H1 (cell line): ENCODE data around the gene PDE4B. TPM values are rescaled to one million over a fixed set of nuclear protein-coding genes. Genes with fewer than 3 reads are reported as not detected.

Experiments used
- CTCF ChIA-PET: fragments of 300-600 bp; sonication (Branson Sonifier 250); formaldehyde crosslinking; loops from one replicate; lab custom pipeline; 2021; ENCODE audit not compliant: partially characterized antibody; lab: Charles Lee
- POLR2A ChIA-PET: fragments of 300-600 bp; sonication (Branson Sonifier 250); formaldehyde crosslinking; loops from one replicate; lab custom pipeline; 2021; ENCODE audit warnings: inconsistent platforms; ENCODE audit not compliant: partially characterized antibody; lab: Charles Lee
- DNase-seq, 2 experiments: peaks; one replicate each; pipeline versions ENCODE4 v3.0.0 to v3.0.0-alpha.2; 2010 to 2022; ENCODE audit warnings: low spot score in 2 of 2, low read depth in 1 of 2, mixed read lengths in 1 of 2
- FAIRE-seq: peaks from 2 replicates; lab custom pipeline; 2011; peaks lifted over from hg19 to GRCh38; lab: Jason Lieb, UNC
- H2AFZ ChIP-seq: 2 replicates; pipeline ENCODE4 v1.8.1; 2012; ENCODE audit warnings: low read length, inconsistent platforms
- H2AK5ac ChIP-seq: 2 replicates; pipeline ENCODE4 v1.6.1; 2013; ENCODE audit warnings: low read depth, low read length
- H2BK120ac ChIP-seq: replicated peaks from 2 replicates; pipeline ENCODE3; 2013; ENCODE audit warnings: low read depth, low read length, inconsistent platforms
- H2BK12ac ChIP-seq: 2 replicates; pipeline ENCODE4 v1.6.1; 2013; ENCODE audit warnings: low read depth, low read length
- H2BK15ac ChIP-seq: 2 replicates; pipeline ENCODE4 v1.6.1; 2013; ENCODE audit warnings: low read length
- H2BK20ac ChIP-seq: 2 replicates; pipeline ENCODE4 v1.6.1; 2013; ENCODE audit warnings: low read length
- H2BK5ac ChIP-seq: 2 replicates; pipeline ENCODE4 v1.6.1; 2013; ENCODE audit warnings: low read depth, low read length
- H3K14ac ChIP-seq: 2 replicates; pipeline ENCODE4 v1.6.1; 2013; ENCODE audit warnings: inconsistent platforms; ENCODE audit not compliant: insufficient read length
- H3K18ac ChIP-seq: 2 replicates; pipeline ENCODE4 v1.6.1; 2013; ENCODE audit warnings: low read length; ENCODE audit errors: extremely low read depth
- H3K23ac ChIP-seq: 2 replicates; pipeline ENCODE4 v1.6.1; 2013; ENCODE audit warnings: inconsistent platforms; ENCODE audit not compliant: insufficient read length
- H3K23me2 ChIP-seq: 2 replicates; pipeline ENCODE4 v1.6.1; 2013; ENCODE audit warnings: low read depth, low read length
- H3K27ac ChIP-seq: 2 replicates; pipeline ENCODE4 v1.6.1; 2011; ENCODE audit warnings: low read depth, low read length, inconsistent platforms
- H3K27me3 ChIP-seq, 4 experiments: replicated peaks in 1 of 4; 1 replicate in 1 of 4; 2 replicates in 3 of 4; pipeline versions ENCODE4 v1.6.1 to v1.8.1; 2011 to 2013; ENCODE audit warnings: low read length in 3 of 4, mild to moderate bottlenecking in 3 of 4, inconsistent platforms in 2 of 4, mixed read lengths in 2 of 4, moderate library complexity in 1 of 4; ENCODE audit not compliant: control insufficient read depth in 3 of 4, insufficient read depth in 3 of 4; ENCODE audit errors: extremely low read depth in 1 of 4
- H3K36me3 ChIP-seq, 4 experiments: 2 replicates each; pipeline versions ENCODE4 v1.6.1 to v1.8.1; 2011 to 2013; ENCODE audit warnings: mild to moderate bottlenecking in 4 of 4, low read length in 3 of 4, moderate library complexity in 2 of 4, control low read depth in 1 of 4, inconsistent platforms in 1 of 4; ENCODE audit not compliant: insufficient read depth in 4 of 4, control insufficient read depth in 2 of 4
- H3K4ac ChIP-seq: replicated peaks from 2 replicates; pipeline ENCODE3; 2013; ENCODE audit warnings: low read length, low read depth, mixed read lengths, inconsistent platforms; ENCODE audit not compliant: insufficient read length
- H3K4me1 ChIP-seq, 4 experiments: replicated peaks in 1 of 4; 1 replicate in 1 of 4; 2 replicates in 3 of 4; pipeline versions ENCODE4 v1.6.1 to v1.8.1; 2011 to 2013; ENCODE audit warnings: low read length in 3 of 4, inconsistent platforms in 2 of 4, mixed read lengths in 1 of 4; ENCODE audit not compliant: insufficient read depth in 4 of 4, control insufficient read depth in 3 of 4
- H3K4me2 ChIP-seq, 2 experiments: 2 replicates each; pipeline versions ENCODE4 v1.6.1 to v1.8.1; 2011 to 2013; ENCODE audit warnings: low read depth in 2 of 2, low read length in 2 of 2, control low read depth in 1 of 2, inconsistent platforms in 1 of 2, mild to moderate bottlenecking in 1 of 2; ENCODE audit not compliant: insufficient read depth in 1 of 2
- H3K4me3 ChIP-seq, 4 experiments: fragments of 200-600, 300-600 bp in 1 of 4; sonication (generic), shearing (Covaris generic), sonication (Bioruptor Twin) in 1 of 4; 2 replicates each; pipeline versions ENCODE4 v1.5.1 to v1.8.1; 2011 to 2016; ENCODE audit warnings: low read length in 4 of 4, low read depth in 3 of 4, control low read depth in 2 of 4, inconsistent platforms in 2 of 4, mild to moderate bottlenecking in 2 of 4, mixed read lengths in 1 of 4, moderate library complexity in 1 of 4; ENCODE audit not compliant: insufficient read depth in 2 of 4; ENCODE audit errors: extremely low read depth in 1 of 4
- H3K56ac ChIP-seq: replicated peaks from 2 replicates; pipeline ENCODE3; 2013; ENCODE audit warnings: low read depth, mild to moderate bottlenecking, mixed read lengths, low read length, inconsistent platforms; ENCODE audit not compliant: insufficient read length
- H3K79me1 ChIP-seq: 2 replicates; pipeline ENCODE4 v1.6.1; 2013; ENCODE audit warnings: low read depth, low read length, control low read depth
- H3K79me2 ChIP-seq, 2 experiments: 2 replicates each; pipeline versions ENCODE4 v1.6.1 to v1.8.1; 2012 to 2013; ENCODE audit warnings: low read length in 2 of 2, mild to moderate bottlenecking in 2 of 2, inconsistent platforms in 1 of 2; ENCODE audit not compliant: insufficient read depth in 2 of 2, control insufficient read depth in 1 of 2
- H3K9ac ChIP-seq, 4 experiments: replicated peaks in 1 of 4; 1 replicate in 1 of 4; 2 replicates in 3 of 4; pipeline versions ENCODE4 v1.6.1 to v1.8.1; 2011 to 2013; ENCODE audit warnings: low read depth in 3 of 4, low read length in 3 of 4, control low read depth in 2 of 4, mild to moderate bottlenecking in 2 of 4, moderate library complexity in 2 of 4, inconsistent platforms in 1 of 4; ENCODE audit errors: extremely low read depth in 1 of 4
- H3K9me3 ChIP-seq, 2 experiments: 2 replicates each; pipeline versions ENCODE4 v1.6.1 to v1.8.1; 2012 to 2013; ENCODE audit warnings: mild to moderate bottlenecking in 2 of 2, moderate library complexity in 2 of 2, control low read depth in 1 of 2, inconsistent platforms in 1 of 2, low read depth in 1 of 2, low read length in 1 of 2, mixed read lengths in 1 of 2; ENCODE audit not compliant: insufficient read depth in 2 of 2
- H4K20me1 ChIP-seq, 2 experiments: replicated peaks in 1 of 2; 2 replicates each; pipeline versions ENCODE3 to v1.8.1; 2011 to 2013; ENCODE audit warnings: inconsistent platforms in 2 of 2, low read length in 2 of 2, mild to moderate bottlenecking in 1 of 2; ENCODE audit not compliant: insufficient read depth in 2 of 2, control insufficient read depth in 1 of 2
- H4K5ac ChIP-seq: 2 replicates; pipeline ENCODE4 v1.6.1; 2013; ENCODE audit warnings: low read length, low read depth, mixed read lengths, inconsistent platforms; ENCODE audit not compliant: insufficient read length
- H4K8ac ChIP-seq: 2 replicates; pipeline ENCODE4 v1.8.0; 2013; ENCODE audit warnings: mild to moderate bottlenecking, moderate library complexity, low read length, inconsistent platforms; ENCODE audit not compliant: insufficient read depth; ENCODE audit errors: extremely low read depth
- H4K91ac ChIP-seq: replicated peaks from 2 replicates; pipeline ENCODE3; 2013; ENCODE audit warnings: low read length, mixed read lengths, inconsistent platforms; ENCODE audit not compliant: insufficient read length
- ASH2L ChIP-seq: fragments of 200-600, 300-600 bp; sonication (generic); IDR thresholded peaks from one replicate; pipeline ENCODE4 v1.7.1; 2017; ENCODE audit warnings: low read length
- ATF2 ChIP-seq: IDR thresholded peaks from 2 replicates; pipeline ENCODE4 v1.6.1; 2012; ENCODE audit warnings: low read length, inconsistent platforms
- BCL11A ChIP-seq, 2 experiments: IDR thresholded peaks; one replicate each; pipeline ENCODE4 v1.6.1; 2011; ENCODE audit warnings: low read depth in 2 of 2, low read length in 2 of 2, mild to moderate bottlenecking in 2 of 2
- BRCA1 ChIP-seq: IDR thresholded peaks from 2 replicates; pipeline ENCODE4 v1.6.1; 2012; ENCODE audit warnings: low read depth, low read length, improper control_type of control experiment
- CHD2 ChIP-seq: IDR thresholded peaks from 2 replicates; pipeline ENCODE4 v1.6.1; 2012; ENCODE audit warnings: low read length, improper control_type of control experiment
- MAFK ChIP-seq: IDR thresholded peaks from 2 replicates; pipeline ENCODE4 v1.6.1; 2012; ENCODE audit warnings: low read depth, mild to moderate bottlenecking, improper control_type of control experiment, low read length
- POU5F1 ChIP-seq: IDR thresholded peaks from 2 replicates; pipeline ENCODE4 v1.6.1; 2011; ENCODE audit warnings: low read depth, mild to moderate bottlenecking, low read length, moderate library complexity
- SIRT6 ChIP-seq: IDR thresholded peaks from one replicate; pipeline ENCODE4 v1.7.1; 2012; ENCODE audit warnings: low read length, inconsistent platforms
- SUZ12 ChIP-seq: fragments of 200-600 bp; sonication (generic); IDR thresholded peaks from 2 replicates; pipeline ENCODE4 v1.6.1; 2012; ENCODE audit warnings: mild to moderate bottlenecking, inconsistent platforms, low read length, moderate library complexity, mixed read lengths
- TAF1 ChIP-seq: IDR thresholded peaks from 2 replicates; pipeline ENCODE4 v1.6.1; 2011; ENCODE audit warnings: mild to moderate bottlenecking, low read depth, low read length
- TAF7 ChIP-seq: optimal IDR thresholded peaks from 2 replicates; pipeline ENCODE3; 2011; ENCODE audit warnings: low read depth, mild to moderate bottlenecking, inconsistent platforms, low read length, moderate library complexity, borderline replicate concordance
- WGBS, 2 experiments: shearing (Covaris generic) in 1 of 2; methylation state at CpG; one replicate each; pipeline versions ENCODE4 v1.1.6 to v1.1.7; 2013 to 2015; ENCODE audit warnings: low lambda C conversion rate in 2 of 2, mixed read lengths in 2 of 2, inconsistent platforms in 1 of 2, low coverage in 1 of 2, missing lambda C conversion rate in 1 of 2; ENCODE audit not compliant: insufficient replicate concordance in 2 of 2, insufficient coverage in 1 of 2, insufficient read length in 1 of 2; ENCODE audit errors: extremely low coverage in 1 of 2, missing lambda C conversion rate in 1 of 2; 5-methylcytosine and 5-hydroxymethylcytosine counted together
- polyA plus RNA-seq, 7 experiments: library from polyadenylated mRNA; depleted of rRNA in 3 of 7; stranded (reverse) in 5 of 7; unstranded in 2 of 7; fragments of >200 nt in 5 of 7; fragments of 200-250 nt in 2 of 7; gene quantifications; 1 replicate in 5 of 7; 2 replicates in 1 of 7; 4 replicates in 1 of 7; pipeline versions ENCODE4 v1.2.1 to v1.2.3, GENCODE V29; 2011 to 2013; ENCODE audit warnings: missing spikeins in 2 of 7, mixed read lengths in 2 of 7
- total RNA-seq: library from RNA; stranded (reverse); fragmentation: NEBNext Ultra II Directional; extraction: Animal tissue kit (Norgen Biotek cat#: 25700); gene quantifications from 2 replicates; pipeline ENCODE4 v1.2.1, GENCODE V29; 2021

The PDE4B gene
- total and polyA plus RNA-seq, 2 of the 8 experiments (the other 6 are each of a cell fraction or from before 2014, with no cell fraction given), result 5.0 to 15.1 TPM

GRCh38 chr1:66397192-66397591 is 604.5 kb downstream of the PDE4B start:
- H2AFZ ChIP-seq, result no peak overlapping the region
- H3K18ac ChIP-seq, result no peak overlapping the region
- no peak overlapping the region for H2BK120ac ChIP-seq
- H3K4ac ChIP-seq, result no peak overlapping the region
- CTCF ChIA-PET, result no interaction called here
- 80% methylated on average over 1 of the region's 1 CpG; no CpG with 5 or more reads in 1 of the 2 experiments for WGBS, 2 experiments
- no peak overlapping the region for H3K4me3 ChIP-seq
- no peak overlapping the region for H4K5ac ChIP-seq
- no peaks in the 10 kb centered on the region for H3K23me2 ChIP-seq
- no peak overlapping the region for H2BK5ac ChIP-seq
- H3K36me3 ChIP-seq, result no peaks in the 10 kb centered on the region
- no peak overlapping the region for H3K27ac ChIP-seq
- no peaks in the 10 kb centered on the region for H3K79me1 ChIP-seq
- no peaks in the 10 kb centered on the region for H3K9me3 ChIP-seq
- no peak overlapping the region for H2BK20ac ChIP-seq
- POLR2A ChIA-PET, result no interaction called here
- H3K56ac ChIP-seq, result no peak overlapping the region
- no peak overlapping the region for H3K23ac ChIP-seq
- no peak overlapping the region for H2BK15ac ChIP-seq
- DNase-seq, result no peak
- H4K91ac ChIP-seq, result no peak overlapping the region
- H2BK12ac ChIP-seq, result no peak overlapping the region
- peaks cover 0 to 2% (median 0%) of the 10 kb centered on the region in 4 experiments; a peak in 2 of 7 replicates for H3K27me3 ChIP-seq
- no peak overlapping the region for H3K4me2 ChIP-seq
- FAIRE-seq, result no peak
- H2AK5ac ChIP-seq, result no peak overlapping the region
- no peaks in the 10 kb centered on the region for H4K20me1 ChIP-seq
- H4K8ac ChIP-seq, result no peak overlapping the region
- no peak overlapping the region for H3K14ac ChIP-seq
- H3K79me2 ChIP-seq, result no peaks in the 10 kb centered on the region
- no peaks in the 10 kb centered on the region for H3K4me1 ChIP-seq
- H3K9ac ChIP-seq, result no peak overlapping the region
- TF ChIP-seq BCL11A (IDR thresholded peaks at IDR 0.05; ENCODE audit: low read depth in 2 of 2, low read length in 2 of 2) (no peak), SUZ12 (no peak), MAFK (no peak), POU5F1 (no peak), ASH2L (no peak), TAF7 (no peak), TAF1 (no peak), CHD2 (no peak), BRCA1 (no peak), SIRT6 (no peak), ATF2 (no peak)
